C4-2B (cell line): ENCODE data around the gene KIAA0040.

Source experiments
- ZFX ChIP-seq: fragments of 450-650 bp; IDR thresholded peaks from 2 replicates; pipeline ENCODE4 v1.6.1; 2017
- TF ChIP-seq, protein P1 (sequence below): fragments of 450-650 bp; conservative IDR thresholded peaks from 2 replicates; pipeline ENCODE4 v1.5.1; 2017; ENCODE audit warnings: mild to moderate bottlenecking

GRCh38 chr1:175216444-175216843 lies 23.9 kb upstream of the KIAA0040 start:
- TF ChIP-seq, protein P1, sequence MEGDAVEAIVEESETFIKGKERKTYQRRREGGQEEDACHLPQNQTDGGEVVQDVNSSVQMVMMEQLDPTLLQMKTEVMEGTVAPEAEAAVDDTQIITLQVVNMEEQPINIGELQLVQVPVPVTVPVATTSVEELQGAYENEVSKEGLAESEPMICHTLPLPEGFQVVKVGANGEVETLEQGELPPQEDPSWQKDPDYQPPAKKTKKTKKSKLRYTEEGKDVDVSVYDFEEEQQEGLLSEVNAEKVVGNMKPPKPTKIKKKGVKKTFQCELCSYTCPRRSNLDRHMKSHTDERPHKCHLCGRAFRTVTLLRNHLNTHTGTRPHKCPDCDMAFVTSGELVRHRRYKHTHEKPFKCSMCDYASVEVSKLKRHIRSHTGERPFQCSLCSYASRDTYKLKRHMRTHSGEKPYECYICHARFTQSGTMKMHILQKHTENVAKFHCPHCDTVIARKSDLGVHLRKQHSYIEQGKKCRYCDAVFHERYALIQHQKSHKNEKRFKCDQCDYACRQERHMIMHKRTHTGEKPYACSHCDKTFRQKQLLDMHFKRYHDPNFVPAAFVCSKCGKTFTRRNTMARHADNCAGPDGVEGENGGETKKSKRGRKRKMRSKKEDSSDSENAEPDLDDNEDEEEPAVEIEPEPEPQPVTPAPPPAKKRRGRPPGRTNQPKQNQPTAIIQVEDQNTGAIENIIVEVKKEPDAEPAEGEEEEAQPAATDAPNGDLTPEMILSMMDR: no peak
- TF ChIP-seq ZFX: no peak
